OCI-LY7 (cell line): ENCODE data around the gene DIAPH3. TPM values are rescaled to one million over a fixed set of nuclear protein-coding genes. Genes with fewer than 3 reads are reported as not detected.

ENCODE experiments used
- BruUV-seq: library from RNA; stranded (reverse); fragments of 400-500 nt; replicated peaks from 2 replicates; lab custom pipeline; 2021; lab: Mats Ljungman, UMichigan
- CTCF ChIA-PET: fragments of 300-600 bp; sonication (Branson Sonifier 250); formaldehyde crosslinking; loops from one replicate; lab custom pipeline; 2022; ENCODE audit warnings: antibody characterized with exemption; ENCODE audit not compliant: unreplicated experiment; lab: Charles Lee
- POLR2A ChIA-PET: fragments of 300-600 bp; sonication (Branson Sonifier 250); formaldehyde crosslinking; loops from one replicate; lab custom pipeline; 2022; ENCODE audit warnings: antibody characterized with exemption; lab: Charles Lee
- DNase-seq: peaks from one replicate; pipeline ENCODE4 v3.0.0-alpha.2; 2015; ENCODE audit warnings: low spot score
- H2AFZ ChIP-seq: fragments of 200-600 bp; sonication (generic), shearing (Covaris generic); 2 replicates; pipeline ENCODE4 v1.6.1; 2014; ENCODE audit warnings: mild to moderate bottlenecking, antibody characterized with exemption, low read length, moderate library complexity
- H3K27ac ChIP-seq: fragments of 200-600 bp; sonication (generic); 2 replicates; pipeline ENCODE4 v1.5.1; 2014; ENCODE audit warnings: mixed run types, low read depth, mild to moderate bottlenecking, moderate library complexity, low read length, inconsistent platforms; ENCODE audit not compliant: poor library complexity, severe bottlenecking
- H3K36me3 ChIP-seq: fragments of 200-600 bp; sonication (generic); 2 replicates; pipeline ENCODE4 v1.6.1; 2014; ENCODE audit warnings: mild to moderate bottlenecking, antibody characterized with exemption, low read length, moderate library complexity, mixed read lengths; ENCODE audit not compliant: insufficient read depth
- H3K4me1 ChIP-seq: fragments of 200-600 bp; sonication (generic); 2 replicates; pipeline ENCODE4 v1.5.1; 2014; ENCODE audit warnings: mild to moderate bottlenecking, low read length; ENCODE audit not compliant: insufficient read depth, poor library complexity, severe bottlenecking
- H3K4me2 ChIP-seq: fragments of 200-600 bp; sonication (generic); 2 replicates; pipeline ENCODE4 v1.6.1; 2014; ENCODE audit warnings: mild to moderate bottlenecking, low read length
- H3K4me3 ChIP-seq: fragments of 200-600 bp; sonication (generic); 2 replicates; pipeline ENCODE4 v1.5.1; 2014; ENCODE audit warnings: mild to moderate bottlenecking, low read depth, low read length; ENCODE audit not compliant: poor library complexity, severe bottlenecking
- H3K79me2 ChIP-seq: fragments of 200-600 bp; sonication (generic); 2 replicates; pipeline ENCODE4 v1.6.1; 2016; ENCODE audit warnings: low read depth, mild to moderate bottlenecking, low read length, moderate library complexity, mixed read lengths; ENCODE audit not compliant: insufficient read depth
- H3K9me2 ChIP-seq: fragments of 200-600 bp; sonication (generic); 2 replicates; pipeline ENCODE4 v1.6.1; 2016; ENCODE audit warnings: mild to moderate bottlenecking, low read length, mixed read lengths; ENCODE audit not compliant: insufficient read depth
- H3K9me3 ChIP-seq: fragments of 200-600 bp; sonication (generic); 2 replicates; pipeline ENCODE4 v1.6.1; 2014; ENCODE audit warnings: mild to moderate bottlenecking, mixed run types, low read length, mixed read lengths
- H4K20me1 ChIP-seq: fragments of 200-600 bp; sonication (generic); 2 replicates; pipeline ENCODE4 v1.6.1; 2014; ENCODE audit warnings: mild to moderate bottlenecking, antibody characterized with exemption, low read length, moderate library complexity, mixed read lengths; ENCODE audit not compliant: insufficient read depth
- CTCF ChIP-seq: fragments of 200-600 bp; sonication (generic); conservative IDR thresholded peaks from 2 replicates; pipeline ENCODE4 v1.5.1; 2014; ENCODE audit warnings: mild to moderate bottlenecking, antibody characterized with exemption, low read length, moderate library complexity, mixed read lengths
- EZH2phosphoT487 ChIP-seq: fragments of 200-600 bp; sonication (generic); IDR thresholded peaks from 2 replicates; pipeline ENCODE4 v1.6.1; 2018; ENCODE audit warnings: low read depth, borderline replicate concordance, mild to moderate bottlenecking, mixed run types, antibody characterized with exemption, low read length, moderate library complexity, mixed read lengths
- intact Hi-C: fragments of 100-400 bp; cut with micrococcal nuclease; formaldehyde crosslinking; loops from one replicate; pipeline ENCODE4 v1.10.0; 2022; ENCODE audit not compliant: unreplicated experiment
- total RNA-seq, 2 experiments: library from RNA; depleted of rRNA in 1 of 2; stranded (reverse); fragments of >200 nt in 1 of 2; shearing (Covaris generic) in 1 of 2; gene quantifications; 2 replicates each; pipeline ENCODE4 v1.2.3, GENCODE V29; 2014 to 2022

DIAPH3 gene
- total RNA-seq, 2 experiments from 2014 or later = 33.5 to 37.2 TPM

DNA sequence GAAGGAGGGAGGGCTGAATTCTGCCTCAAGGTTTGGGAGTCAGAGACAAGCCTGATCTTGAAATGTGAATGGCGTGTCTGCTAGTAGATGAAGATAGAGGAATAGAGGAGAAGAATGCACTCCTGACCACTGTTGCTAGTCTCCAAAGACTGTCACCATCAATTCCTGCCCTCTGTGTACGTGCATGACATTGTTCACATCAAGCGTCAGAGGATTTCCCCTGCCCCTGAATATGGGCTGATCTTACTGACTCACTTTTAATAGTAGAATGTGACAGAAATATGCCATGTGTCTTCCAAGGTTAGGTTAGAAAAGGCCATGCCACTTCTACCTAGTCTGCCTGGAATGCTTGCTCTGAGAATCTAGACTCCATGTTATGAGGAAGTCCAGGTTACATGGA is 538.6 kb downstream of the DIAPH3 start:
- no peak overlapping the region for H3K4me3 ChIP-seq
- CTCF ChIA-PET = no interaction called here
- no peaks in the 10 kb centered on the region for H3K4me1 ChIP-seq
- no TSS peak for BruUV-seq
- POLR2A ChIA-PET = interaction anchor here (0.6 to 0.7 kb wide), 3 partner anchors 122 to 1690 kb away, joined by 3 to 6 read pairs (median 3); no protein-coding TSS in a partner anchor
- TF ChIP-seq EZH2phosphoT487 (no peak), CTCF (no peak)
- H3K36me3 ChIP-seq = no peaks in the 10 kb centered on the region
- no peak overlapping the region for H2AFZ ChIP-seq
- no peak for DNase-seq
- intact Hi-C loops = no loop called here
- H4K20me1 ChIP-seq = no peaks in the 10 kb centered on the region
- no peak overlapping the region for H3K4me2 ChIP-seq
- H3K9me2 ChIP-seq = no peaks in the 10 kb centered on the region
- no peak overlapping the region for H3K27ac ChIP-seq
- no peaks in the 10 kb centered on the region for H3K79me2 ChIP-seq
- H3K9me3 ChIP-seq = no peaks in the 10 kb centered on the region

- BruUV-seq = no TSS peak
- TF ChIP-seq CTCF (no peak), EZH2phosphoT487 (no peak)
- intact Hi-C loops = no loop called here
- ChIA-PET POLR2A (interaction anchor here (0.6 kb wide), 3 partner anchors 131 to 1162 kb away, joined by 3 read pairs; no protein-coding TSS in a partner anchor), CTCF (no interaction called here)
- Histone ChIP-seq H3K27ac (no peak overlapping the region), H3K4me3 (no peak overlapping the region), H2AFZ (no peak overlapping the region), H3K9me2 (no peaks in the 10 kb centered on the region; the same call in 1 of the 2 replicates), H3K9me3 (no peaks in the 10 kb centered on the region), H3K36me3 (no peaks in the 10 kb centered on the region), H4K20me1 (no peaks in the 10 kb centered on the region), H3K79me2 (no peaks in the 10 kb centered on the region), H3K4me2 (no peak overlapping the region), H3K4me1 (no peaks in the 10 kb centered on the region)
- DNase-seq = no peak
Observed at GRCh38 chr13:59623206-59623915, 540.4 kb downstream of the DIAPH3 start.

GRCh38 chr13:59621773-59622172 is 542.0 kb downstream of the DIAPH3 start:
- no peaks in the 10 kb centered on the region; the same call in 1 of the 2 replicates for H3K9me2 ChIP-seq

More at GRCh38 chr13:59621773-59622172, 542.0 kb downstream of the DIAPH3 start:
- Histone ChIP-seq H3K4me3 (no peak overlapping the region), H3K79me2 (no peaks in the 10 kb centered on the region), H3K27ac (no peak overlapping the region), H3K36me3 (no peaks in the 10 kb centered on the region), H3K4me1 (no peaks in the 10 kb centered on the region), H3K9me3 (no peaks in the 10 kb centered on the region), H3K4me2 (no peak overlapping the region), H2AFZ (no peak overlapping the region), H4K20me1 (no peaks in the 10 kb centered on the region)
- no TSS peak for BruUV-seq
- intact Hi-C loops = no loop called here
- ChIA-PET CTCF (no interaction called here), POLR2A (no interaction called here)
- TF ChIP-seq EZH2phosphoT487 = no peak
- no peak for TF ChIP-seq CTCF
- no peak for DNase-seq
